ENCODE measurements around the gene P2RY14. TPM values are rescaled to one million over a fixed set of nuclear protein-coding genes. Genes with fewer than 3 reads are reported as not detected.

Gene P2RY14
- total RNA-seq, 4 donors from 2014 or later, result 5.8 to 21.2 (median 9.3) TPM

DNA sequence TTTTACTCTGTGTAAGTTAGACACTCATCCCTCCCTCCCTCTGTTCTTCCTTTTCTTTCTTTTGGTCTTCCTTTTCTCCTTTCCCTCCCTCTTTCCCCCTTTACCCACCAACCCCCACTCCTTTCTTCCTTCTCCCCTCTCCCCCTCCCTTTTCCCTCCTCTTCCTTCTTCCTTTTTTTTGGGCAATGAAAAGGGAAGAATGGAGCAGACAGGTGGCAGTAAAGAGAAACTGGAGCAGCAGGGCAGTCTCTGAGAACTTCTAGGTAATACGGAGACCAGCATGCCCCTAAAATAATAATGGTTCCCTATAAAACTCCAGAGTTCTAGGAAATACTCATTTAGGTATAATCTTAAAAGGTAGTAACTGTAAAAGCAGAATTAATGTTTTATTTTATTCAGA lies 63.9 kb downstream of the P2RY14 start:
- TF ChIP-seq, protein P1, sequence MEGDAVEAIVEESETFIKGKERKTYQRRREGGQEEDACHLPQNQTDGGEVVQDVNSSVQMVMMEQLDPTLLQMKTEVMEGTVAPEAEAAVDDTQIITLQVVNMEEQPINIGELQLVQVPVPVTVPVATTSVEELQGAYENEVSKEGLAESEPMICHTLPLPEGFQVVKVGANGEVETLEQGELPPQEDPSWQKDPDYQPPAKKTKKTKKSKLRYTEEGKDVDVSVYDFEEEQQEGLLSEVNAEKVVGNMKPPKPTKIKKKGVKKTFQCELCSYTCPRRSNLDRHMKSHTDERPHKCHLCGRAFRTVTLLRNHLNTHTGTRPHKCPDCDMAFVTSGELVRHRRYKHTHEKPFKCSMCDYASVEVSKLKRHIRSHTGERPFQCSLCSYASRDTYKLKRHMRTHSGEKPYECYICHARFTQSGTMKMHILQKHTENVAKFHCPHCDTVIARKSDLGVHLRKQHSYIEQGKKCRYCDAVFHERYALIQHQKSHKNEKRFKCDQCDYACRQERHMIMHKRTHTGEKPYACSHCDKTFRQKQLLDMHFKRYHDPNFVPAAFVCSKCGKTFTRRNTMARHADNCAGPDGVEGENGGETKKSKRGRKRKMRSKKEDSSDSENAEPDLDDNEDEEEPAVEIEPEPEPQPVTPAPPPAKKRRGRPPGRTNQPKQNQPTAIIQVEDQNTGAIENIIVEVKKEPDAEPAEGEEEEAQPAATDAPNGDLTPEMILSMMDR (IDR thresholded peaks at IDR 0.05; ENCODE audit: low read depth), result no peak

DNA sequence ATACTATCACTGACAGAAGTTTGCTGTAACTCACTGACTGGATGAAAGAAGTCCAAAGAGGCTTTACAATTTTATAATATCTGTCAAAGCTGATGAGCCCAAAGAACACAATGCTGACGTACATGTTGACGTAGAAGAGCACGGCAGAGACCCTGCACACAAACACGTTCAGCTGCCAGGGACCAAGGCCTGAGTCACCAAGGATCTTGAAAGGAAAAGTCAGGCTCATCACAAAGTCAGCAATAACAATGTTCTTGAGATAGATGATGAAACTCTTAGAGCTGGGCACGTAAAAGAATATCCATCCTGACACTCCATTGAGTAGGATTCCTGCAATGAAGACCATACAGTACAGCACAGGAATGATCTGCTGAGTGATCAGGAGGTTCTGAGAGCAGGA lies 64.5 kb downstream of the P2RY14 start:
- TF ChIP-seq, protein P1 (IDR thresholded peaks at IDR 0.05; ENCODE audit: low read depth), result no peak

DNA sequence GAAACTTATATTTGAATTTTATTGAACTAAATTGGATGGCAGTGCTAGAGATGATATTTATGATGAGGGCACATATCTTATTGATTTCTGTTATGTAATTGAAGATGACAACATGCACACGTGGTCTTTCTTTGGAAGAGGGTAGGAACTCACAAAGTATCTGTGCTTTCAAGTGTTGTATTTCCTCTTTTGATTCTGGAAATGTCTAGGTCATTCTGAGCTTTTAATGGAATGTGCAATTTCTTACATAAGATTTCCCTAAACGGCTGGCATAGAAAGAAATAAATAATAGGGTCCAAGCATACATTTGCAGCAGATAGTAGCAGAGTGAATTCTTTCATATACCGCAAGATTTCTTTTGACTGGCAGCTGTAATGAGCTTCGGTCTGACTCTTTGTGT lies 65.2 kb downstream of the P2RY14 start:
- TF ChIP-seq, protein P1 (IDR thresholded peaks at IDR 0.05; ENCODE audit: low read depth), result no peak

DNA sequence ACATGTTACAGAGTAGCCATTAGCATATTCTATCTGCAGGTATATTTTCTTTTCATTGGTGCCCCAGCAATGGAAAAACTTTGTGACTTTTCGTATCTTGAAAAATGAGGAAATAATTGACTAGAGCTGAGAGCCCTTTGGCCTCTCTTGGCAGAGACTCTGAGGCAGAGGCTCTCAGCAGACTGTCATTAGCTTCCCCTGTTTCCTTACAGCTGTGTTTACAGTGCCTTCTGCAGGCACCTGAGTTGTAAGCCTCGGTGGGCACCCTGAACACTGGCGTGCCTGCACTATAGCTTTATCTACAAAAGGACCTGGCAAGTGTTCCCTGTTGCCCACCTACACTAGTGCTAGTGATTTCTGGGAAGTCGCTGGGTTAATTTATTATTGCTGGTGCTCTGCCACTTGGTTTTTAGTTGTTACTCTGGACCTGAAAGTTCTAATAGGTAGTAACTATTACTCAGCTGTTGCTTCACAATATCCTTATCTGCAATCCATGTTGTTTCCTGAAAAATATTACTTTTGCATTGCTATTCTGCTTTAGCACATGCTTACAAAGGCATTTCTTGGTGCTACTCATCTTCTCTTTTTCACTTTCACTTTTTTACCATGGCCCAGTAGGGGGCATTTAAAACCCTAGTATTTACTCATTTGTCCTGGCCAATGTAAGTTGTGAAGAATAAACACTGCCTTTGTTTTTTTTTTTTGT lies 67.5 kb downstream of the P2RY14 start:
- TF ChIP-seq, protein P1 (IDR thresholded peaks at IDR 0.05; ENCODE audit: low read depth), result no peak

DNA sequence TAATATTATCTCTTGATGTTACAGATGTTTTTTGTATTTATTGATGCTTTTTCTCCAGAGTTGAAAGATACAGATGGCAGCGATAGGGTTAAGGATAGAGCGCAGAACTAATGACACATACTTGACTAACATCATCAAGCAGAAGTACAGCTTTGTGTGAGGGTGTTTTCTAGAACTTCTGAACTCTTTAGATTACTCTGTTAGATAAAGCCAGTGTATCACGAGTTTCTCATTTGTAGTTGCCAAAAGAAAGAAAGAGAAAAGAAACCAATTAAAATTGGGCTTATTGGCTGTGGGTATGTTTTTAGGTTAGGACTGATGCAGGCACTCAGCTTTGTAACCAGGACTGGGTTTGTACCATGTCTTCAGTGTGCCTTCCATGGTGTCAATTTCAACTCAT lies 68.7 kb downstream of the P2RY14 start:
- TF ChIP-seq, protein P1 (IDR thresholded peaks at IDR 0.05; ENCODE audit: low read depth), result no peak

DNA sequence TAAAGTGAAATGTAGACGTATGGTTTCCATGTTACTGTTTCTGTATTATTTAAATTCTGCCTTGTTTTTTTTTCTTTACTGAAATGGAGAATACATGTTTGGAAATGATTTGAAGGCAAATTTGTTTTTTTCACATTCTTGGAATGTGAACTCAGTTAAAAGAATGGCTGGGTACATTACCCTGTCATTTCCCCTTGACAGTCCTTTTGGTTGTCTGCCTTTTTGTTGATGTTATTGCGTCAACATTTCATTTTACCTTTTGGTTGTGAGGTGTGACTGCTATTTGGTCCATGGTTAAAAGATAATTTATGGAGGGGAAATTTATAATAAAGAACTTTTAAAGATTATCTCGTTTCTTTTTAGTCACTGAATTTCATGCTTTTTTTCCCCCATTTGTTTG lies 72.1 kb downstream of the P2RY14 start:
- TF ChIP-seq, protein P1 (IDR thresholded peaks at IDR 0.05; ENCODE audit: low read depth), result no peak

DNA sequence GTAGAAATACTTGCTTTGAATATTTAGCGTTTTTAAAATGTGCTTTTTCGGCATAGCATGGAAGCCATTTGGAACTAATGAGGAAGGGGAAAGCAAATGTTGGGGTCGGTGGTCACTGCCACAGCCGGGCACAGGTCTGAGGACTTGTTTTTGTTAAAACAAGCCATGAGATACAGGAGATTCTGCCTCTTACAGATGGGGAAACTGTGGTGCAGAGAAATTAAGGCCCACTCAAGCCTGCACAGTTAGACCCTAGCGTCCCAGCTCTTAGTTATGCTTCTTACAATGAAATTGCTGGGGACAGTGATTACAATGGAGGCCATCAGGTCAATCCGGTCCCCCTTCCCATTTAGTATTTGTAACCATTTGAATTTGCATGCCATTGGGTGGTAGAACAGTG lies 72.9 kb downstream of the P2RY14 start:
- TF ChIP-seq, protein P1 (IDR thresholded peaks at IDR 0.05; ENCODE audit: low read depth), result no peak
